ENCODE results near the gene TEX29.

GRCh38 chr13:111278258-111278657 is 42.2 kb upstream of the TEX29 start:
- TF ChIP-seq CTCF (IDR thresholded peaks at IDR 0.05; ENCODE audit: low read length) (no peak), EZH2 (IDR thresholded peaks at IDR 0.05; ENCODE audit: borderline replicate concordance, low read length) (no peak)

Data from OCI-LY1 (cell line).